GM12873 (cell line): ENCODE measurements around the gene SPSB4.

Experiments
- TF ChIP-seq, protein P1 (sequence below): IDR thresholded peaks from 2 replicates; pipeline ENCODE4 v1.5.1; 2012; ENCODE audit warnings: low read depth, mild to moderate bottlenecking, moderate library complexity, low read length, control low read depth; ENCODE audit not compliant: insufficient read depth; ENCODE audit errors: missing control alignments

The SPSB4 gene

DNA sequence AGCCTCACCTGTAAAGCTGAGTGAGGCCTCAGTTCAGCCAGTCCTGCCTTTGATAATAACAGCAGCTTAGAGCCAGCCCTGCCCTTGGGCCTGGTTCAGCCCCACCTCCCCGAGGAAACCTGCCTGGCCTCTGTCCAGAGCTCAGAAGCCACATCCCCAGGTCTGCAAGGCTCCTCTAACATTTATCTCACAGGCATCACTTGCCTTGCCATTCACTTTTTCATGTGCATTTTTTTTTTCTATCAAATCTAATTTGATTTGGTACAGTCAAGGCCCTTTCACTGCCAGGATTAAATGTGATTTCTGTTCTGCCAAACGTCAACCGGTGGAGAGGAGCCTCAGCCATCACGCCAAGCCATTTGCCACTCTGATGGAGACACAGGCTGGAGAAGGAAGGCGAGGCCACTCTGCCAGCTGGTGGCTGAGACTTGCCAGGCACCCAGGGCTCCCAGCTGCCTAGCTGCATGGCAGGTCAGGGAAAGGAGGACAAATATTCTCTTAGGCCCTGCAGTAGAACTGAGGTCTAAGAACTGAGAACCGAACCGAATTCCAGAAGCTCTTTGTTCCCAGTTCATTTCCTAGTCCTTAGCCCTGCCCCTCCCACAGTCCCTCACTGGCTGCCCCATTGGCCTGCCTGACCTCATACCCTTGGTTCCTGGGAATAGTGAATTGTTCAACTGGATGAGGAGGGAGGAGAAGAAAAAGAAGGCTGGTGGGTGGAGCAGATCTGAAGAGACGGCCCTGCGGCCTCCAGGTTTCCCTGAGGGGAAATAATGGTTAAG lies 76.4 kb downstream of the SPSB4 start:
- TF ChIP-seq, protein P1, sequence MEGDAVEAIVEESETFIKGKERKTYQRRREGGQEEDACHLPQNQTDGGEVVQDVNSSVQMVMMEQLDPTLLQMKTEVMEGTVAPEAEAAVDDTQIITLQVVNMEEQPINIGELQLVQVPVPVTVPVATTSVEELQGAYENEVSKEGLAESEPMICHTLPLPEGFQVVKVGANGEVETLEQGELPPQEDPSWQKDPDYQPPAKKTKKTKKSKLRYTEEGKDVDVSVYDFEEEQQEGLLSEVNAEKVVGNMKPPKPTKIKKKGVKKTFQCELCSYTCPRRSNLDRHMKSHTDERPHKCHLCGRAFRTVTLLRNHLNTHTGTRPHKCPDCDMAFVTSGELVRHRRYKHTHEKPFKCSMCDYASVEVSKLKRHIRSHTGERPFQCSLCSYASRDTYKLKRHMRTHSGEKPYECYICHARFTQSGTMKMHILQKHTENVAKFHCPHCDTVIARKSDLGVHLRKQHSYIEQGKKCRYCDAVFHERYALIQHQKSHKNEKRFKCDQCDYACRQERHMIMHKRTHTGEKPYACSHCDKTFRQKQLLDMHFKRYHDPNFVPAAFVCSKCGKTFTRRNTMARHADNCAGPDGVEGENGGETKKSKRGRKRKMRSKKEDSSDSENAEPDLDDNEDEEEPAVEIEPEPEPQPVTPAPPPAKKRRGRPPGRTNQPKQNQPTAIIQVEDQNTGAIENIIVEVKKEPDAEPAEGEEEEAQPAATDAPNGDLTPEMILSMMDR, result no peak

DNA sequence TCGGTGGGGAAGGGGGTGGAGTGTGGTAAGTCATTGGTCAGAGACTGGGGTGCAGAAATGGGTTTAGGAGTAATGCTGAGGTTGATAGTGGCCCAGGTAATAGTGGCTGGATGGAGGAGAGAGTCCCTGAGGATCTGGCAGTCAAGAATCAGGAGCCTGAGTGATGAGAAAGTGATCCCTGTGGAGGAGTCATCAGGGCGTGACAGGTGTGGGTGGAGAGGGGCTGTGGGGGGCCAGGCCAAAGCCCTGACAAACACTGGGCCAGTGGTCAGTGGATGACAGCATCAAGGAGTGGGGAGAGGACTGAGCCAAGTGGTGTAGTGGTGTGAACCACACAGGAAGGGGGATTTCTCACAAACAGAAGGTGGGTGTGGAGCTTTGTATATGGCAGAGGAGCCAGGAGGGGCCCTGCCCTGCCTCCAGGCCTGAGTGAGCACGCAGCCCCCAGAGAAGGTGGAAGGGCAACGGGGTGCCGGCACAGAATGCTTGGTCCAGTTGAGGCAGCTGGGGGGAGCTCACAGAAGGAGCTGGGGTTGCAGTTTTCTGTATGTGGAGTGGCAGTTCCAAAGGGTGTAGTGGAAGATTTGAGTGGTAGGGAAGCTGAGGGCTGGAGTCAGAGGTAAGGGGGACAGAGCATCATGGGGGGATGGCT lies 77.1 kb downstream of the SPSB4 start:
- TF ChIP-seq, protein P1, result no peak

- TF ChIP-seq, protein P1, result no peak
Measured at GRCh38 chr3:141129049-141129448, 77.9 kb downstream of the SPSB4 start.

GRCh38 chr3:141129541-141130011 lies 78.4 kb downstream of the SPSB4 start:
- TF ChIP-seq, protein P1, result no peak

- TF ChIP-seq, protein P1, result no peak
Measured at GRCh38 chr3:141143517-141143916, 92.4 kb downstream of the SPSB4 start.

DNA sequence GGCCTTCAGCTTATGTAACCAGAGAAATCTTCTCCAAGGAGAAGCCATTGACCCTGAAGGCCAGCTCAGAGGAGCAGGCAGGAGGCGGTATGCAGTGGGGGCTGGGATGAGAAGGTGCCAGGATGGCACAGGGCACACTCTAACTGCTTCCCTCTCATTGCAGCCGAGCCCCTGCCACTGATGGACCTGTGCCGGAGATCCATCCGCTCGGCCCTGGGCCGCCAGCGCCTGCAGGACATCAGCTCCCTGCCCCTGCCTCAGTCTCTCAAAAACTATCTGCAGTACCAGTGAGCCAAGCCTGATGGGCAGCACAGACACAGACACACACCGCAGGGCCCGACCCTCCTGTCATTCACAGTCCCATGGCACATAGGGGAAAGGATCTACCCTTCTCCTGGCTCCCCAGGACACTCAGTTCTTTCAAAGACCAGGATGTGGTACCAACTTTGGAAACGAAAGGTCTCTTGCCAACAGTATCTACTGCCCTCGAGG lies 95.9 kb downstream of the SPSB4 start:
- TF ChIP-seq, protein P1, result no peak

- TF ChIP-seq, protein P1, result no peak
Measured at GRCh38 chr3:141147657-141148056, 96.5 kb downstream of the SPSB4 start.
